Liver (tissue), 9 donors: ENCODE results near the gene RETREG1. TPM values are rescaled to one million over a fixed set of nuclear protein-coding genes. Genes with fewer than 3 reads are reported as not detected.

Experiments
- DNase-seq: peaks from one replicate; pipeline ENCODE4 v3.0.0-alpha.2; 2017; ENCODE audit warnings: low spot score
- H3K27ac ChIP-seq, 2 donors: one replicate each; pipeline ENCODE4 v1.7.0; 2013; ENCODE audit warnings: inconsistent platforms in 2 of 2, low read length in 2 of 2, control low read depth in 1 of 2, low read depth in 1 of 2, mild to moderate bottlenecking in 1 of 2
- H3K27me3 ChIP-seq, 4 donors: one replicate each; pipeline versions ENCODE4 v1.6.1 to v1.7.0; 2013; ENCODE audit warnings: low read length in 3 of 4, inconsistent platforms in 1 of 4, mild to moderate bottlenecking in 1 of 4, moderate library complexity in 1 of 4; ENCODE audit not compliant: control insufficient read depth in 4 of 4, insufficient read depth in 4 of 4
- H3K36me3 ChIP-seq, 4 donors: one replicate each; pipeline versions ENCODE4 v1.6.1 to v1.7.0; 2013; ENCODE audit warnings: low read length in 3 of 4, mild to moderate bottlenecking in 3 of 4, low read depth in 1 of 4, moderate library complexity in 1 of 4; ENCODE audit not compliant: control insufficient read depth in 4 of 4, insufficient read depth in 3 of 4
- H3K4me1 ChIP-seq, 4 donors: one replicate each; pipeline versions ENCODE4 v1.6.1 to v1.7.0; 2013; ENCODE audit warnings: low read length in 3 of 4, mild to moderate bottlenecking in 3 of 4, moderate library complexity in 1 of 4; ENCODE audit not compliant: control insufficient read depth in 4 of 4, insufficient read depth in 4 of 4
- H3K4me3 ChIP-seq, 3 donors: one replicate each; pipeline versions ENCODE4 v1.6.1 to v1.7.0; 2013; ENCODE audit warnings: low read length in 3 of 3, control low read depth in 1 of 3, low read depth in 1 of 3, mild to moderate bottlenecking in 1 of 3
- H3K9ac ChIP-seq, 2 donors: one replicate each; pipeline ENCODE4 v1.7.0; 2013; ENCODE audit warnings: low read length in 2 of 2, mild to moderate bottlenecking in 2 of 2, moderate library complexity in 2 of 2, control low read depth in 1 of 2, low read depth in 1 of 2
- H3K9me3 ChIP-seq, 4 donors: one replicate each; pipeline versions ENCODE4 v1.6.1 to v1.7.0; 2013; ENCODE audit warnings: low read length in 3 of 4; ENCODE audit not compliant: control insufficient read depth in 4 of 4
- ATF3 ChIP-seq: IDR thresholded peaks from 2 replicates; pipeline ENCODE4 v1.6.1; 2016; ENCODE audit warnings: antibody characterized with exemption
- CTCF ChIP-seq: fragments of 150-350 bp; IDR thresholded peaks from 2 replicates; pipeline ENCODE4 v1.5.1; 2017; ENCODE audit warnings: improper control_type of control experiment, low read depth, low read length; ENCODE audit not compliant: missing input control
- EGR1 ChIP-seq, 2 donors: IDR thresholded peaks; 2 replicates each; pipeline ENCODE4 v1.6.1; 2016 to 2018; ENCODE audit warnings: antibody characterized with exemption in 2 of 2, low read depth in 2 of 2
- FOXA1 ChIP-seq: IDR thresholded peaks from 2 replicates; pipeline ENCODE4 v1.6.1; 2016; ENCODE audit warnings: antibody characterized with exemption
- FOXA2 ChIP-seq: IDR thresholded peaks from 2 replicates; pipeline ENCODE4 v1.6.1; 2016; ENCODE audit warnings: antibody characterized with exemption
- GABPA ChIP-seq, 2 donors: IDR thresholded peaks in 1 of 2; conservative IDR thresholded peaks in 1 of 2; 2 replicates each; pipeline ENCODE4 v1.6.1; 2016; ENCODE audit warnings: antibody characterized with exemption in 2 of 2, mild to moderate bottlenecking in 1 of 2, moderate library complexity in 1 of 2
- HNF4A ChIP-seq, 2 donors: conservative IDR thresholded peaks; 2 replicates each; pipeline ENCODE4 v1.6.1; 2016; ENCODE audit warnings: antibody characterized with exemption in 2 of 2, mild to moderate bottlenecking in 2 of 2
- HNF4G ChIP-seq: IDR thresholded peaks from 2 replicates; pipeline ENCODE4 v1.6.1; 2016; ENCODE audit warnings: antibody characterized with exemption
- JUND ChIP-seq, 2 donors: IDR thresholded peaks; 2 replicates each; pipeline ENCODE4 v1.6.1; 2016; ENCODE audit warnings: antibody characterized with exemption in 2 of 2
- NR2F2 ChIP-seq: IDR thresholded peaks from 2 replicates; pipeline ENCODE4 v1.6.1; 2016; ENCODE audit warnings: antibody characterized with exemption
- RAD21 ChIP-seq, 2 donors: IDR thresholded peaks; 2 replicates each; pipeline ENCODE4 v1.6.1; 2016; ENCODE audit warnings: antibody characterized with exemption in 2 of 2, mild to moderate bottlenecking in 2 of 2
- REST ChIP-seq: IDR thresholded peaks from 2 replicates; pipeline ENCODE4 v1.6.1; 2016; ENCODE audit warnings: antibody characterized with exemption, mild to moderate bottlenecking
- RXRA ChIP-seq, 2 donors: IDR thresholded peaks; 2 replicates each; pipeline ENCODE4 v1.6.1; 2017 to 2018; ENCODE audit warnings: antibody characterized with exemption in 2 of 2, mild to moderate bottlenecking in 1 of 2
- SP1 ChIP-seq: IDR thresholded peaks from 2 replicates; pipeline ENCODE4 v1.6.1; 2018; ENCODE audit warnings: antibody characterized with exemption, mild to moderate bottlenecking
- TAF1 ChIP-seq: conservative IDR thresholded peaks from 2 replicates; pipeline ENCODE4 v1.6.1; 2016; ENCODE audit warnings: antibody characterized with exemption, mild to moderate bottlenecking
- YY1 ChIP-seq: IDR thresholded peaks from 2 replicates; pipeline ENCODE4 v1.6.1; 2016; ENCODE audit warnings: antibody characterized with exemption, mild to moderate bottlenecking
- ZBTB33 ChIP-seq: IDR thresholded peaks from 2 replicates; pipeline ENCODE4 v1.6.1; 2016; ENCODE audit warnings: antibody characterized with exemption
- WGBS: extraction: QIAGEN DNeasy Blood & Tissue Kit; methylation state at CpG from one replicate; pipeline ENCODE4 v1.1.7; 2013; 5-methylcytosine and 5-hydroxymethylcytosine counted together
- polyA plus RNA-seq, 2 donors: library from polyadenylated mRNA; stranded (reverse) in 1 of 2; unstranded in 1 of 2; fragments of 200-250 nt in 1 of 2; fragments of >200 nt in 1 of 2; fragmentation: Nextera tagmentation in 1 of 2; extraction: Ambion mirVana in 1 of 2; gene quantifications; one replicate each; pipeline versions ENCODE4 v1.2.1 to v1.2.3, GENCODE V29; 2013 to 2015
- total RNA-seq, 2 donors: library from RNA; depleted of rRNA; stranded (reverse); fragments of >200 nt; gene quantifications; one replicate each; pipeline ENCODE4 v1.2.3, GENCODE V29; 2014
- TF ChIP-seq, protein P1 (sequence below): IDR thresholded peaks from 2 replicates; pipeline ENCODE4 v1.6.1; 2016; ENCODE audit warnings: antibody characterized with exemption
- donor health status: healthy.
- donor health status: healthy.
- donor health status: healthy.
- donor health status: healthy.
- donor health status: healthy.

RETREG1 gene
- total and polyA plus RNA-seq, 4 donors: 0.70 to 28.1 (median 4.2) TPM

GRCh38 chr5:16508730-16509531, 107.9 kb downstream of the RETREG1 start:
- peaks cover 0 to 24% (median 2%) of the 10 kb centered on the region in 4 donors for H3K4me1 ChIP-seq
- no peaks in the 10 kb centered on the region for H3K9me3 ChIP-seq
- peak overlapping the region; percentile 39 to 84 (median 72) for H3K4me3 ChIP-seq
- no peaks in the 10 kb centered on the region for H3K36me3 ChIP-seq
- DNase-seq: no peak
- H3K9ac ChIP-seq: peak overlapping the region; percentile 89 to 98
- H3K27ac ChIP-seq: peak overlapping the region; percentile 88 to 92
- H3K27me3 ChIP-seq: no peaks in the 10 kb centered on the region
- 27% methylated on average over 15 of the region's 15 CpGs for WGBS
- TF ChIP-seq ATF3: peak; percentile 61
- no peak for TF ChIP-seq FOXA1
- peak; percentile 43 for TF ChIP-seq REST
- TF ChIP-seq ZBTB33: peak; percentile 31
- no peak for TF ChIP-seq CTCF
- peak in 1 of 2 donors; percentile 43 for TF ChIP-seq RAD21 (IDR thresholded peaks at IDR 0.05)
- TF ChIP-seq NR2F2: no peak
- TF ChIP-seq GABPA (IDR thresholded peaks at IDR 0.05 in 1 of 2, conservative IDR thresholded peaks at IDR 0.05 in 1 of 2): peak; percentile 47 to 82
- peak; percentile 50 for TF ChIP-seq YY1
- TF ChIP-seq HNF4A (conservative IDR thresholded peaks at IDR 0.05): peak; percentile 44 to 61
- TF ChIP-seq EGR1 (IDR thresholded peaks at IDR 0.05; ENCODE audit: low read depth in 2 of 2): peak; percentile 30 to 39
- TF ChIP-seq JUND (IDR thresholded peaks at IDR 0.05): peak in 1 of 2 donors; percentile 52
- TF ChIP-seq, protein P1, sequence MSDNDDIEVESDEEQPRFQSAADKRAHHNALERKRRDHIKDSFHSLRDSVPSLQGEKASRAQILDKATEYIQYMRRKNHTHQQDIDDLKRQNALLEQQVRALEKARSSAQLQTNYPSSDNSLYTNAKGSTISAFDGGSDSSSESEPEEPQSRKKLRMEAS: no peak
- TF ChIP-seq HNF4G: peak; percentile 7
- peak; percentile 59 to 72 for TF ChIP-seq RXRA (IDR thresholded peaks at IDR 0.05)
- TF ChIP-seq SP1: peak; percentile 71
- TF ChIP-seq FOXA2: peak; percentile 31
- TF ChIP-seq TAF1: peak; percentile 96
